ENCODE data around the gene ULBP2.
A peak's percentile ranks its signal among the peaks of the same experiment; 100 is the strongest.

The ULBP2 gene

DNA sequence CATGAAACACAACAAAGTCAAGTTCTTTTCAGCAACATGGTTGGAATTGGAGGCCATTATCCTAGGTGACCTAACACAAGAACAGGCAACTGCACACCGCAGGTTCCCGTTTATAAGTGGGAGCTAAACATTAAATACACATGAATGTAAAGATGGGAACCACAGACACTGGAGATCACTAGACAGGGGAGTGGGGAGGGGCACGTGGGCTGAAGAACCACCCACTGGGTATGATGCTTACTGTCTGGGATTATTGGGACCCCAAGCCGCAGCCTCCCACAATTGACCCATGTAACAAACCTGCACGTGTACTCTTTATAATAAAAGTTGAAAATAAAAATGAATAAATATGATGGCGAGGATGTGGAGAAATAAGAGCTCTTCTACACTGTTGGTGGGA is 10.3 kb upstream of the ULBP2 start:
- Histone ChIP-seq H3K4me2 (ENCODE audit: low read length, poor library complexity, severe bottlenecking) (no peak overlapping the region), H2BK15ac (ENCODE audit: low read depth, poor library complexity, severe bottlenecking) (no peak overlapping the region), H4K8ac (ENCODE audit: low read length) (no peak overlapping the region), H4K91ac (ENCODE audit: low read length) (no peak overlapping the region), H2AK5ac (ENCODE audit: low read length, severe bottlenecking) (no peak overlapping the region), H3K14ac (ENCODE audit: low read length in 2 of 2) (no peak overlapping the region), H2BK120ac (ENCODE audit: low read depth, low read length) (no peak overlapping the region), H3K79me1 (replicated peaks; ENCODE audit: low read length, poor library complexity, severe bottlenecking) (no peaks in the 10 kb centered on the region), H2BK5ac (ENCODE audit: low read depth, low read length, poor library complexity, severe bottlenecking) (no peak overlapping the region), H3K23ac (ENCODE audit: low read length in 2 of 2) (no peak overlapping the region), H3K4ac (ENCODE audit: low read depth in 1 of 2, low read length in 2 of 2) (no peak overlapping the region), H2BK12ac (ENCODE audit: low read length in 2 of 2) (no peak overlapping the region), H3K36me3 (ENCODE audit: control insufficient read depth in 1 of 2, insufficient read depth in 2 of 2, low read depth in 1 of 2, low read length in 2 of 2) (no peaks in the 10 kb centered on the region), H3K9me3 (ENCODE audit: control insufficient read depth, low read length) (no peaks in the 10 kb centered on the region), H3K27me3 (ENCODE audit: control insufficient read depth in 1 of 2, insufficient read depth in 1 of 2, low read length in 2 of 2) (peaks cover 50 to 53% of the 10 kb centered on the region in 2 experiments), H3K18ac (ENCODE audit: low read depth in 1 of 2, low read length in 2 of 2) (no peak overlapping the region), H3K9ac (ENCODE audit: low read length) (no peak overlapping the region), H2AFZ (ENCODE audit: low read depth, low read length) (no peak overlapping the region), H3K27ac (ENCODE audit: low read length, poor library complexity, severe bottlenecking) (no peak overlapping the region), H3K4me1 (ENCODE audit: control insufficient read depth, insufficient read depth, low read depth, low read length) (no peaks in the 10 kb centered on the region), H3K4me3 (ENCODE audit: insufficient read depth in 1 of 2, low read depth in 1 of 2, low read length in 2 of 2) (no peak overlapping the region)
- WGBS: 75% methylated on average over 5 of the region's 6 CpGs
- DNase-seq: no peak

DNA sequence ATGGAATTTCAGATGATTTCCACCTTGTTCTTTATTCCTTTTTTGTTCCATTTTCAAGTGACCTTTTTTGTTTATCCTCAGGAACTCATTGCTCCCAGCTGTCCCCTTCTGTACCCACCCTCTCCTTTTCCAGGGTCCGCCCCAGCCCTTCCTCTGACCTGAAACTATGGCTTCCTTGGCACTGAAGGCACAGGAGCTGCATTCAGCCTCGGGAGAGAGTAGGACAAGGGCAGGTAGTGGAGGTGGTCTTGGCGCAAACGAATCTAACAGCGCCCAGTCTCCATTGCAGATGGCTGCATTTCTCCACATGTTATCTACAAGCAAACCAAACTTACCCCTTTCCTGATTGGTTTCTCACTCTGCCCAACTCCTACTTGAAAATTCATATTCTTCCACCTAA is 8.8 kb upstream of the ULBP2 start:
- Histone ChIP-seq H3K4me3 (ENCODE audit: insufficient read depth in 1 of 2, low read depth in 1 of 2, low read length in 2 of 2) (no peak overlapping the region), H3K14ac (ENCODE audit: low read length in 2 of 2) (no peak overlapping the region), H3K23ac (ENCODE audit: low read length in 2 of 2) (no peak overlapping the region), H2BK15ac (ENCODE audit: low read depth, poor library complexity, severe bottlenecking) (no peak overlapping the region), H3K4me2 (ENCODE audit: low read length, poor library complexity, severe bottlenecking) (no peak overlapping the region), H3K18ac (ENCODE audit: low read depth in 1 of 2, low read length in 2 of 2) (no peak overlapping the region), H3K79me1 (replicated peaks; ENCODE audit: low read length, poor library complexity, severe bottlenecking) (no peaks in the 10 kb centered on the region), H4K91ac (ENCODE audit: low read length) (no peak overlapping the region), H2BK5ac (ENCODE audit: low read depth, low read length, poor library complexity, severe bottlenecking) (no peak overlapping the region), H2AFZ (ENCODE audit: low read depth, low read length) (no peak overlapping the region), H3K27me3 (ENCODE audit: control insufficient read depth in 1 of 2, insufficient read depth in 1 of 2, low read length in 2 of 2) (peaks cover 63% of the 10 kb centered on the region in 2 experiments), H3K27ac (ENCODE audit: low read length, poor library complexity, severe bottlenecking) (no peak overlapping the region), H2BK120ac (ENCODE audit: low read depth, low read length) (no peak overlapping the region), H3K9ac (ENCODE audit: low read length) (no peak overlapping the region), H3K9me3 (ENCODE audit: control insufficient read depth, low read length) (no peaks in the 10 kb centered on the region), H3K36me3 (ENCODE audit: control insufficient read depth in 1 of 2, insufficient read depth in 2 of 2, low read depth in 1 of 2, low read length in 2 of 2) (no peaks in the 10 kb centered on the region), H3K4ac (ENCODE audit: low read depth in 1 of 2, low read length in 2 of 2) (no peak overlapping the region), H2BK12ac (ENCODE audit: low read length in 2 of 2) (no peak overlapping the region), H2AK5ac (ENCODE audit: low read length, severe bottlenecking) (no peak overlapping the region), H3K4me1 (ENCODE audit: control insufficient read depth, insufficient read depth, low read depth, low read length) (no peaks in the 10 kb centered on the region), H4K8ac (ENCODE audit: low read length) (no peak overlapping the region)
- DNase-seq: no peak
- WGBS: 40% methylated on average over 5 of the region's 5 CpGs

DNA sequence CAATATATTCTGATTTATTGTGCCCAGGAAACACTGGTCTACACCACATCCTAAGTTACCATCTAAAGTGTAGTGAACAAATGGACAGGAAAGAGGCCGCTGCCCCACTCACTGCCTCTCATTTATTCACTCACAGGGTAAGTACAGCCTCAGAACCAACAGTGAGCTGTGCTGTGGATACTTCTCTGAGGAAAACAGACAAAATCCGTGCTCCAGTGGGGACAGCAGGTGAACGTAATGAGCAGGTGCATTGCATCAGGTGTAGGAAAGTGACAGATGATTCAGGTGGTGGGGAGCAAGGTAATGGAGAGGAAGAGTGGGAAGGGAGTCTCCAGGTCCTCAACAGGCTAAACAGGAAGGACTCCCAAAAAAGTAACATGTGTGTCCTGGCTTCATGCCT is 8.4 kb upstream of the ULBP2 start:
- H3K9ac ChIP-seq (ENCODE audit: low read length): no peak overlapping the region

GRCh38 chr6:149934249-149935156 is 7.3 kb upstream of the ULBP2 start:
- Histone ChIP-seq H3K27me3 (ENCODE audit: control insufficient read depth in 1 of 2, insufficient read depth in 1 of 2, low read length in 2 of 2) (peaks cover 71% of the 10 kb centered on the region in 2 experiments), H2BK12ac (ENCODE audit: low read length in 2 of 2) (no peak overlapping the region), H3K18ac (ENCODE audit: low read depth in 1 of 2, low read length in 2 of 2) (no peak overlapping the region), H2BK15ac (ENCODE audit: low read depth, poor library complexity, severe bottlenecking) (no peak overlapping the region), H3K9me3 (ENCODE audit: control insufficient read depth, low read length) (no peaks in the 10 kb centered on the region), H3K4me3 (ENCODE audit: insufficient read depth in 1 of 2, low read depth in 1 of 2, low read length in 2 of 2) (no peak overlapping the region), H4K8ac (ENCODE audit: low read length) (no peak overlapping the region), H3K4me2 (ENCODE audit: low read length, poor library complexity, severe bottlenecking) (no peak overlapping the region), H3K27ac (ENCODE audit: low read length, poor library complexity, severe bottlenecking) (no peak overlapping the region), H3K9ac (ENCODE audit: low read length) (no peak overlapping the region), H2AFZ (ENCODE audit: low read depth, low read length) (no peak overlapping the region), H2BK5ac (ENCODE audit: low read depth, low read length, poor library complexity, severe bottlenecking) (no peak overlapping the region), H3K4ac (ENCODE audit: low read depth in 1 of 2, low read length in 2 of 2) (no peak overlapping the region), H4K91ac (ENCODE audit: low read length) (no peak overlapping the region), H3K14ac (ENCODE audit: low read length in 2 of 2) (no peak overlapping the region), H3K4me1 (ENCODE audit: control insufficient read depth, insufficient read depth, low read depth, low read length) (peaks cover 10% of the 10 kb centered on the region), H3K23ac (ENCODE audit: low read length in 2 of 2) (no peak overlapping the region), H2AK5ac (ENCODE audit: low read length, severe bottlenecking) (no peak overlapping the region), H2BK120ac (ENCODE audit: low read depth, low read length) (no peak overlapping the region), H3K79me1 (replicated peaks; ENCODE audit: low read length, poor library complexity, severe bottlenecking) (no peaks in the 10 kb centered on the region), H3K36me3 (ENCODE audit: control insufficient read depth in 1 of 2, insufficient read depth in 2 of 2, low read depth in 1 of 2, low read length in 2 of 2) (no peaks in the 10 kb centered on the region)
- DNase-seq: peak; percentile 83
- WGBS: 48% methylated on average over 10 of the region's 11 CpGs

More for the DNA sequence above, 8.4 kb upstream of the ULBP2 start:
- Histone ChIP-seq H4K8ac (ENCODE audit: low read length) (no peak overlapping the region), H3K36me3 (ENCODE audit: control insufficient read depth in 1 of 2, insufficient read depth in 2 of 2, low read depth in 1 of 2, low read length in 2 of 2) (no peaks in the 10 kb centered on the region), H2BK120ac (ENCODE audit: low read depth, low read length) (no peak overlapping the region), H3K4ac (ENCODE audit: low read depth in 1 of 2, low read length in 2 of 2) (no peak overlapping the region), H3K27me3 (ENCODE audit: control insufficient read depth in 1 of 2, insufficient read depth in 1 of 2, low read length in 2 of 2) (peaks cover 67% of the 10 kb centered on the region in 2 experiments), H3K4me2 (ENCODE audit: low read length, poor library complexity, severe bottlenecking) (no peak overlapping the region), H2BK12ac (ENCODE audit: low read length in 2 of 2) (no peak overlapping the region), H3K27ac (ENCODE audit: low read length, poor library complexity, severe bottlenecking) (no peak overlapping the region), H2BK5ac (ENCODE audit: low read depth, low read length, poor library complexity, severe bottlenecking) (no peak overlapping the region), H3K79me1 (replicated peaks; ENCODE audit: low read length, poor library complexity, severe bottlenecking) (no peaks in the 10 kb centered on the region), H2BK15ac (ENCODE audit: low read depth, poor library complexity, severe bottlenecking) (no peak overlapping the region), H3K14ac (ENCODE audit: low read length in 2 of 2) (no peak overlapping the region), H3K4me1 (ENCODE audit: control insufficient read depth, insufficient read depth, low read depth, low read length) (peaks cover 4% of the 10 kb centered on the region), H2AK5ac (ENCODE audit: low read length, severe bottlenecking) (no peak overlapping the region), H3K4me3 (ENCODE audit: insufficient read depth in 1 of 2, low read depth in 1 of 2, low read length in 2 of 2) (no peak overlapping the region), H3K18ac (ENCODE audit: low read depth in 1 of 2, low read length in 2 of 2) (no peak overlapping the region), H2AFZ (ENCODE audit: low read depth, low read length) (no peak overlapping the region), H3K9me3 (ENCODE audit: control insufficient read depth, low read length) (no peaks in the 10 kb centered on the region), H3K23ac (ENCODE audit: low read length in 2 of 2) (no peak overlapping the region), H4K91ac (ENCODE audit: low read length) (no peak overlapping the region)
- WGBS: 24% methylated on average over 3 of the region's 3 CpGs
- no peak for DNase-seq

Measured in mesenchymal stem cell (in vitro differentiated cells and primary cell).